GM12873 (cell line): ENCODE measurements around the gene GNAI1.

Experiments
- CTCF ChIP-seq: IDR thresholded peaks from 2 replicates; pipeline ENCODE4 v1.5.1; 2012; ENCODE audit warnings: low read depth, mild to moderate bottlenecking, moderate library complexity, low read length, control low read depth; ENCODE audit not compliant: insufficient read depth; ENCODE audit errors: missing control alignments

GNAI1 gene

GRCh38 chr7:80215734-80216133 is 81.1 kb downstream of the GNAI1 start:
- no peak for TF ChIP-seq CTCF

GRCh38 chr7:80216996-80217842 is 82.6 kb downstream of the GNAI1 start:
- no peak for TF ChIP-seq CTCF

GRCh38 chr7:80218723-80219122 is 84.1 kb downstream of the GNAI1 start:
- no peak for TF ChIP-seq CTCF

GRCh38 chr7:80220022-80220634 is 85.5 kb downstream of the GNAI1 start:
- TF ChIP-seq CTCF, result no peak

- TF ChIP-seq CTCF, result no peak
These were observed 89.8 kb downstream of the GNAI1 start for GRCh38 chr7:80224415-80224814.

GRCh38 chr7:80225361-80225760 is 90.7 kb downstream of the GNAI1 start:
- no peak for TF ChIP-seq CTCF

- TF ChIP-seq CTCF, result no peak
These were observed 92.0 kb downstream of the GNAI1 start for GRCh38 chr7:80226629-80227028.
